GM12878 (cell line): ENCODE measurements around the gene GTF2F2. TPM values are rescaled to one million over a fixed set of nuclear protein-coding genes. Genes with fewer than 3 reads are reported as not detected.

Source experiments
- ATAC-seq: fragments of 200-7000 bp; cut with Tn5 transposase; 3 replicates; pipeline ENCODE4 v1.9.1; 2020; ENCODE audit warnings: mild to moderate bottlenecking, moderate library complexity
- BruUV-seq: library from RNA; stranded (reverse); fragments of 400-500 nt; replicated peaks from 2 replicates; lab custom pipeline; 2021; lab: Mats Ljungman, UMichigan
- CTCF ChIA-PET: fragments of 300-600 bp; sonication (Branson Sonifier 250); formaldehyde crosslinking; extraction: SDS; loops from one replicate; lab custom pipeline; 2021; ENCODE audit warnings: inconsistent platforms; lab: Yijun Ruan, JAX
- POLR2A ChIA-PET: fragments of 350-600 bp; formaldehyde crosslinking; extraction: SDS; loops from one replicate; lab custom pipeline; 2021; ENCODE audit warnings: inconsistent platforms; lab: Charles Lee
- RAD21 ChIA-PET: fragments of 300-600 bp; sonication (Branson Sonifier 250); formaldehyde crosslinking; loops from one replicate; lab custom pipeline; 2023; ENCODE audit warnings: antibody characterized with exemption; ENCODE audit not compliant: unreplicated experiment; lab: Charles Lee
- SMC1A ChIA-PET: fragments of 300-600 bp; sonication (Branson Sonifier 250); formaldehyde crosslinking; loops from one replicate; lab custom pipeline; 2023; ENCODE audit not compliant: unreplicated experiment, uncharacterized antibody; lab: Charles Lee
- DNase-seq: peaks from one replicate; pipeline ENCODE4 v3.0.0-alpha.2; 2011; ENCODE audit warnings: low read depth, low spot score
- FAIRE-seq: peaks from 3 replicates; lab custom pipeline; 2011; peaks lifted over from hg19 to GRCh38; lab: Jason Lieb, UNC
- H2AFZ ChIP-seq: 2 replicates; pipeline ENCODE4 v1.6.0; 2011; ENCODE audit warnings: low read depth, low read length, control low read depth; ENCODE audit not compliant: control insufficient read depth
- H3K27ac ChIP-seq: 2 replicates; pipeline ENCODE4 v1.5.1; 2011; ENCODE audit warnings: control low read depth; ENCODE audit not compliant: control insufficient read depth, insufficient read depth
- H3K27me3 ChIP-seq, 2 experiments: replicated peaks in 1 of 2; 2 replicates each; pipeline versions ENCODE4 v1.6.0 to v1.6.1; 2011; ENCODE audit warnings: low read length in 1 of 2; ENCODE audit not compliant: control insufficient read depth in 2 of 2, insufficient read depth in 2 of 2
- H3K36me3 ChIP-seq, 2 experiments: 2 replicates each; pipeline ENCODE4 v1.5.1; 2011; ENCODE audit warnings: low read length in 1 of 2; ENCODE audit not compliant: control insufficient read depth in 2 of 2, insufficient read depth in 2 of 2
- H3K4me1 ChIP-seq: 2 replicates; pipeline ENCODE4 v1.6.1; 2011; ENCODE audit warnings: mild to moderate bottlenecking, low read length, moderate library complexity, mixed read lengths; ENCODE audit not compliant: control insufficient read depth, insufficient read depth
- H3K4me2 ChIP-seq: 2 replicates; pipeline ENCODE4 v1.6.0; 2011; ENCODE audit warnings: control low read depth; ENCODE audit not compliant: control insufficient read depth, insufficient read depth
- H3K4me3 ChIP-seq: fragments of 200-600 bp; sonication (generic); 2 replicates; pipeline ENCODE4 v1.5.1; 2016
- H3K79me2 ChIP-seq: 2 replicates; pipeline ENCODE4 v1.6.0; 2011; ENCODE audit warnings: low read length; ENCODE audit not compliant: control insufficient read depth, insufficient read depth
- H3K9ac ChIP-seq: 2 replicates; pipeline ENCODE4 v1.8.0; 2011; ENCODE audit warnings: low read length, control low read depth, mixed read lengths; ENCODE audit not compliant: control insufficient read depth, insufficient read depth
- H3K9me3 ChIP-seq: replicated peaks from 3 replicates; pipeline ENCODE4 v1.5.1; 2011; ENCODE audit warnings: mild to moderate bottlenecking, low read length; ENCODE audit not compliant: control insufficient read depth, insufficient read depth
- H4K20me1 ChIP-seq: 2 replicates; pipeline ENCODE4 v1.6.0; 2011; ENCODE audit not compliant: control insufficient read depth, insufficient read depth
- ETV6 ChIP-seq, 2 experiments: fragments of 450-650 bp in 1 of 2; IDR thresholded peaks in 1 of 2; conservative IDR thresholded peaks in 1 of 2; 2 replicates each; pipeline ENCODE4 v1.6.1; 2014; ENCODE audit warnings: antibody characterized with exemption in 1 of 2, borderline replicate concordance in 1 of 2, low read depth in 1 of 2, mild to moderate bottlenecking in 1 of 2, moderate library complexity in 1 of 2
- MEF2A ChIP-seq: IDR thresholded peaks from 2 replicates; pipeline ENCODE4 v1.6.1; 2011; ENCODE audit warnings: low read depth, mild to moderate bottlenecking, low read length, moderate library complexity; ENCODE audit not compliant: insufficient read depth
- MTA2 ChIP-seq: fragments of 450-650 bp; IDR thresholded peaks from 2 replicates; pipeline ENCODE4 v1.6.1; 2016; ENCODE audit warnings: low read depth, mild to moderate bottlenecking, moderate library complexity
- RAD21 ChIP-seq: IDR thresholded peaks from 2 replicates; pipeline ENCODE4 v1.6.1; 2011; ENCODE audit warnings: mild to moderate bottlenecking, low read depth, low read length, moderate library complexity; ENCODE audit not compliant: insufficient read depth
- RCOR1 ChIP-seq: conservative IDR thresholded peaks from 2 replicates; pipeline ENCODE4 v1.6.1; 2012; ENCODE audit warnings: low read depth, low read length, improper control_type of control experiment
- SUZ12 ChIP-seq: fragments of 200-600 bp; sonication (generic); IDR thresholded peaks from one replicate; pipeline ENCODE4 v1.6.1; 2018; ENCODE audit warnings: antibody characterized with exemption, mild to moderate bottlenecking; ENCODE audit not compliant: unreplicated experiment
- WGBS: methylation state at CpG from one replicate; pipeline ENCODE4 v1.1.6; 2016; ENCODE audit warnings: low lambda C conversion rate; ENCODE audit not compliant: insufficient replicate concordance, insufficient coverage; ENCODE audit errors: missing lambda C conversion rate; 5-methylcytosine and 5-hydroxymethylcytosine counted together
- in situ Hi-C: fragments of 300-500 bp; cut with MboI; formaldehyde crosslinking; loops from 9 replicates; pipeline ENCODE4 v1.14.3; 2018; ENCODE audit warnings: mixed read lengths
- intact Hi-C: fragments of 100-400 bp; cut with micrococcal nuclease; formaldehyde crosslinking; loops from one replicate; pipeline ENCODE4 v1.14.2; 2022; ENCODE audit not compliant: unreplicated experiment
- polyA plus RNA-seq, 11 experiments: library from polyadenylated mRNA; depleted of rRNA in 4 of 11; unstranded in 6 of 11; stranded (reverse) in 5 of 11; fragments of >200 nt; fragmentation: Nextera tagmentation in 4 of 11; fragmentation: Illumina TruSeq in 1 of 11; extraction: Ambion mirVana in 4 of 11; extraction: Trizol in 1 of 11; gene quantifications; 1 replicate in 1 of 11; 2 replicates in 10 of 11; pipeline versions ENCODE4 v1.2.1 to v1.2.3, GENCODE V29; 2011 to 2016; ENCODE audit warnings: inconsistent platforms in 2 of 11, missing spikeins in 2 of 11, low read depth in 1 of 11
- total RNA-seq, 4 experiments: library from RNA; depleted of rRNA in 3 of 4; stranded (reverse); fragments of >200 nt in 3 of 4; fragmentation: Illumina TruSeq in 1 of 4; extraction: Trizol in 1 of 4; gene quantifications; 2 replicates each; pipeline versions ENCODE4 v1.2.1 to v1.2.3, GENCODE V29; 2013 to 2021

Gene GTF2F2
- total and polyA plus RNA-seq, 10 of the 15 experiments (the other 5 are each of a cell fraction or from before 2014, with no cell fraction given), result 14.5 to 30.8 (median 22.6) TPM

- H3K27ac ChIP-seq, result no peak overlapping the region
- H3K9ac ChIP-seq, result no peak overlapping the region
- 8% methylated on average over 6 of the region's 6 CpGs for WGBS
- H3K36me3 ChIP-seq, result peaks cover 0 to 4% of the 10 kb centered on the region in 2 experiments; a peak in 1 of 4 replicates
- peaks cover 3% of the 10 kb centered on the region; the same call in 1 of the 2 replicates for H3K4me1 ChIP-seq
- H3K9me3 ChIP-seq, result peaks cover 4% of the 10 kb centered on the region; the same call in 2 of the 3 replicates
- H3K4me3 ChIP-seq, result peak overlapping the region; percentile 41; the same call in 1 of the 2 replicates
- TF ChIP-seq ETV6 (conservative IDR thresholded peaks at IDR 0.05 in 1 of 2, IDR thresholded peaks at IDR 0.05 in 1 of 2; ENCODE audit: borderline replicate concordance in 1 of 2, low read depth in 1 of 2), result peak in 1 of 2 experiments; percentile 76; a peak in 1 of 4 replicates
- TF ChIP-seq MTA2, result no peak
- H3K79me2 ChIP-seq, result peaks cover 32% of the 10 kb centered on the region
- ATAC-seq, result peak; percentile 84
- no peak for FAIRE-seq
- POLR2A ChIA-PET, result interaction anchor here (0.5 kb wide), 1 partner anchor 66 kb away, joined by 4 read pairs; no protein-coding TSS in a partner anchor
- H3K27me3 ChIP-seq, result no peaks in the 10 kb centered on the region
- intact Hi-C loops (no loop called here), in situ Hi-C loops (no loop called here)
- no peak overlapping the region for H2AFZ ChIP-seq
- H4K20me1 ChIP-seq, result no peaks in the 10 kb centered on the region
- RAD21 ChIA-PET, result no interaction called here
- CTCF ChIA-PET, result no interaction called here
- BruUV-seq, result no TSS peak
- peak overlapping the region; percentile 69 for H3K4me2 ChIP-seq
- SMC1A ChIA-PET, result no interaction called here
- DNase-seq, result peak; percentile 19
These were observed 12.2 kb downstream of the GTF2F2 start for GRCh38 chr13:45132369-45133064.

GRCh38 chr13:45133396-45134118 lies 13.2 kb downstream of the GTF2F2 start:
- WGBS, result 100% methylated on average over 6 of the region's 6 CpGs
- Histone ChIP-seq H3K79me2 (peaks cover 32% of the 10 kb centered on the region), H3K9ac (no peak overlapping the region), H4K20me1 (no peaks in the 10 kb centered on the region), H3K4me3 (no peak overlapping the region), H3K27me3 (no peaks in the 10 kb centered on the region), H3K4me1 (peaks cover 3% of the 10 kb centered on the region; the same call in 1 of the 2 replicates), H3K36me3 (peaks cover 3 to 5% of the 10 kb centered on the region in 2 experiments; a peak in 3 of 4 replicates), H3K4me2 (no peak overlapping the region), H2AFZ (no peak overlapping the region), H3K27ac (no peak overlapping the region), H3K9me3 (peaks cover 4% of the 10 kb centered on the region; the same call in 2 of the 3 replicates)
- ChIA-PET RAD21 (no interaction called here), POLR2A (no interaction called here), CTCF (no interaction called here), SMC1A (no interaction called here)
- no TSS peak for BruUV-seq
- TF ChIP-seq RAD21 (no peak), RCOR1 (no peak), SUZ12 (no peak), MEF2A (no peak)
- intact Hi-C loops, result no loop called here
- FAIRE-seq, result no peak
- no peak for DNase-seq
- in situ Hi-C loops, result no loop called here
- ATAC-seq, result no peak
